Measurements from ENCODE around the gene EEA1. TPM values are rescaled to one million over a fixed set of nuclear protein-coding genes. Genes with fewer than 3 reads are reported as not detected.

The EEA1 gene
- total RNA-seq, 1 donor from 2014 or later: 19.6 TPM

GRCh38 chr12:92879698-92880322 lies 49.3 kb downstream of the EEA1 start:
- H3K4me1 Mint-ChIP-seq (ENCODE audit: low read depth): no peaks in the 10 kb centered on the region
- no peaks in the 10 kb centered on the region for H3K27me3 Mint-ChIP-seq
- no peak for DNase-seq (ENCODE audit: low spot score, unreplicated experiment)
- peaks cover 24% of the 10 kb centered on the region for H3K36me3 Mint-ChIP-seq (ENCODE audit: insufficient read depth)
- TF ChIP-seq, protein P1, sequence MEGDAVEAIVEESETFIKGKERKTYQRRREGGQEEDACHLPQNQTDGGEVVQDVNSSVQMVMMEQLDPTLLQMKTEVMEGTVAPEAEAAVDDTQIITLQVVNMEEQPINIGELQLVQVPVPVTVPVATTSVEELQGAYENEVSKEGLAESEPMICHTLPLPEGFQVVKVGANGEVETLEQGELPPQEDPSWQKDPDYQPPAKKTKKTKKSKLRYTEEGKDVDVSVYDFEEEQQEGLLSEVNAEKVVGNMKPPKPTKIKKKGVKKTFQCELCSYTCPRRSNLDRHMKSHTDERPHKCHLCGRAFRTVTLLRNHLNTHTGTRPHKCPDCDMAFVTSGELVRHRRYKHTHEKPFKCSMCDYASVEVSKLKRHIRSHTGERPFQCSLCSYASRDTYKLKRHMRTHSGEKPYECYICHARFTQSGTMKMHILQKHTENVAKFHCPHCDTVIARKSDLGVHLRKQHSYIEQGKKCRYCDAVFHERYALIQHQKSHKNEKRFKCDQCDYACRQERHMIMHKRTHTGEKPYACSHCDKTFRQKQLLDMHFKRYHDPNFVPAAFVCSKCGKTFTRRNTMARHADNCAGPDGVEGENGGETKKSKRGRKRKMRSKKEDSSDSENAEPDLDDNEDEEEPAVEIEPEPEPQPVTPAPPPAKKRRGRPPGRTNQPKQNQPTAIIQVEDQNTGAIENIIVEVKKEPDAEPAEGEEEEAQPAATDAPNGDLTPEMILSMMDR (IDR thresholded peaks at IDR 0.05; ENCODE audit: unreplicated experiment): no peak
- no peak overlapping the region for H3K4me3 Mint-ChIP-seq (ENCODE audit: low read depth)
- peak overlapping the region; percentile 53 for H3K27ac Mint-ChIP-seq
- H3K9me3 Mint-ChIP-seq (ENCODE audit: low read depth): no peaks in the 10 kb centered on the region

DNA sequence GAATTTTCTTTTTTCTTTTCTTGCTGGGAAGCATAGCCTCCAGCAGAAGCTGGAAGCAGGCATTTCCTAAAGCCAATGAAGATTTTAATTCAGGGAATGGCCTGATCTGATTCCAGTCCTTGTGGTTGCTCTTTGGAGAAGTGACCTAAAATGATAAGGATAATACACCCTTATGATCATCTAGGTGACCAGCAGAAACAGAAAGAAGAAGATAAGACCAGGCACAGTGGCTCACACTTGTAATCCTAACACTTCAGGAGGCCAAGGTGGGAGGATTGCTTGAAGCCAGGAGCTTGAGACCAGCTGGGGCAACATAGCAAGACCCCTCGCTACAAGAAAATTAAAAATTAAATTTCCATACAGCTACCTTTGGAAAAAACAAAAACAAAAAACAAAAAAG lies 51.2 kb downstream of the EEA1 start:
- TF ChIP-seq, protein P1 (IDR thresholded peaks at IDR 0.05; ENCODE audit: unreplicated experiment): no peak
- Mint-ChIP-seq H3K27me3 (no peaks in the 10 kb centered on the region), H3K9me3 (ENCODE audit: low read depth) (no peaks in the 10 kb centered on the region), H3K36me3 (ENCODE audit: insufficient read depth) (peaks cover 14% of the 10 kb centered on the region), H3K4me1 (ENCODE audit: low read depth) (no peaks in the 10 kb centered on the region), H3K4me3 (ENCODE audit: low read depth) (no peak overlapping the region), H3K27ac (no peak overlapping the region)
- no peak for DNase-seq (ENCODE audit: low spot score, unreplicated experiment)

DNA sequence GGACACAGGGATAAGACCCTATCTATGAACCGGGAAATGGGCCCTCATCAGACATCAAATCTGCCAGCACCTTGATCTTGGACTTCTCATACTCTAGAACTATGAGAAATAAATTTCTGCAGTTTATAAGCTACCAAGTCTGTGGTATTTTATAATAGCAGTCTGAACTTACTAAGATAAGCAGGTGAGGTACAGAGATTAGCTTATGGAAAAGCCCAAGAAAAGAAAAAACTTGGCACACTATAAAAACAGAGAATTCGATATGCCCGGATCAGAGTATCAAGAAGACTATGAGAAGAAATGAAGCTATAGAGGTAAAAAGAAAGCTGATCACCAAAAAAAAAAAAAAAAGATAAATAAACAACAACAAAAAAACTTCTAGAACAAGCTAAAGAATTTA lies 52.6 kb downstream of the EEA1 start:
- Mint-ChIP-seq H3K9me3 (ENCODE audit: low read depth) (no peaks in the 10 kb centered on the region), H3K4me3 (ENCODE audit: low read depth) (no peak overlapping the region), H3K36me3 (ENCODE audit: insufficient read depth) (peaks cover 11% of the 10 kb centered on the region), H3K27me3 (no peaks in the 10 kb centered on the region), H3K4me1 (ENCODE audit: low read depth) (no peaks in the 10 kb centered on the region), H3K27ac (no peak overlapping the region)
- TF ChIP-seq, protein P1 (IDR thresholded peaks at IDR 0.05; ENCODE audit: unreplicated experiment): no peak
- no peak for DNase-seq (ENCODE audit: low spot score, unreplicated experiment)

DNA sequence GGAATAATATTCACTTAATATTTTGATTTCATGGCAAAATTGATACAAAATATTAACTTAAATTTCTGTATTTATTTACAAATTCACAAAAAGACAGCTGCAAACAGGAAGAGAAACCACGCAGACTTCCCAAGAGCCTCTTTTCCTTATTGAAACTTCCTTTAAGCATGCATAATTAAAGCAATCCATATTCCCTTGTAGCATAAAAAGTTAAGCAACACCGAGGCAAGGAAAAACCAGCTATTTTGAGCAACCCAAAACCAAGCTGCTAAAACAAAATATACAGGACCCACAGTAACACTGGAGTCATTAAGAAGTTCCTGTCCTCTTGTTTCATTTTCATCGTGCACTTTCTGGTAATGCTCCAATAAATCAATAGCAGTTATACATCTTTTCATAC lies 58.0 kb downstream of the EEA1 start:
- Mint-ChIP-seq H3K4me3 (ENCODE audit: low read depth) (no peak overlapping the region), H3K27me3 (no peaks in the 10 kb centered on the region), H3K4me1 (ENCODE audit: low read depth) (no peaks in the 10 kb centered on the region), H3K36me3 (ENCODE audit: insufficient read depth) (peaks cover 2% of the 10 kb centered on the region), H3K9me3 (ENCODE audit: low read depth) (no peaks in the 10 kb centered on the region), H3K27ac (no peak overlapping the region)
- DNase-seq (ENCODE audit: low spot score, unreplicated experiment): no peak
- TF ChIP-seq, protein P1 (IDR thresholded peaks at IDR 0.05; ENCODE audit: unreplicated experiment): no peak

GRCh38 chr12:92866418-92866817 lies 62.7 kb downstream of the EEA1 start:
- H3K27me3 Mint-ChIP-seq: no peaks in the 10 kb centered on the region
- no peak overlapping the region for H3K27ac Mint-ChIP-seq
- H3K9me3 Mint-ChIP-seq (ENCODE audit: low read depth): no peaks in the 10 kb centered on the region
- no peak overlapping the region for H3K4me3 Mint-ChIP-seq (ENCODE audit: low read depth)
- peaks cover 7% of the 10 kb centered on the region for H3K36me3 Mint-ChIP-seq (ENCODE audit: insufficient read depth)
- DNase-seq (ENCODE audit: low spot score, unreplicated experiment): no peak
- TF ChIP-seq, protein P1 (IDR thresholded peaks at IDR 0.05; ENCODE audit: unreplicated experiment): no peak
- H3K4me1 Mint-ChIP-seq (ENCODE audit: low read depth): no peaks in the 10 kb centered on the region
